H1 (cell line): Measurements from ENCODE around the gene VNN1. TPM values are rescaled to one million over a fixed set of nuclear protein-coding genes. Genes with fewer than 3 reads are reported as not detected.

ENCODE experiments used
- CTCF ChIA-PET: fragments of 300-600 bp; sonication (Branson Sonifier 250); formaldehyde crosslinking; loops from one replicate; lab custom pipeline; 2021; ENCODE audit not compliant: partially characterized antibody; lab: Charles Lee
- POLR2A ChIA-PET: fragments of 300-600 bp; sonication (Branson Sonifier 250); formaldehyde crosslinking; loops from one replicate; lab custom pipeline; 2021; ENCODE audit warnings: inconsistent platforms; ENCODE audit not compliant: partially characterized antibody; lab: Charles Lee
- DNase-seq, 2 experiments: peaks; one replicate each; pipeline versions ENCODE4 v3.0.0 to v3.0.0-alpha.2; 2010 to 2022; ENCODE audit warnings: low spot score in 2 of 2, low read depth in 1 of 2, mixed read lengths in 1 of 2
- FAIRE-seq: peaks from 2 replicates; lab custom pipeline; 2011; peaks lifted over from hg19 to GRCh38; lab: Jason Lieb, UNC
- H2AFZ ChIP-seq: 2 replicates; pipeline ENCODE4 v1.8.1; 2012; ENCODE audit warnings: low read length, inconsistent platforms
- H2AK5ac ChIP-seq: 2 replicates; pipeline ENCODE4 v1.6.1; 2013; ENCODE audit warnings: low read depth, low read length
- H2BK120ac ChIP-seq: replicated peaks from 2 replicates; pipeline ENCODE3; 2013; ENCODE audit warnings: low read depth, low read length, inconsistent platforms
- H2BK12ac ChIP-seq: 2 replicates; pipeline ENCODE4 v1.6.1; 2013; ENCODE audit warnings: low read depth, low read length
- H2BK15ac ChIP-seq: 2 replicates; pipeline ENCODE4 v1.6.1; 2013; ENCODE audit warnings: low read length
- H2BK20ac ChIP-seq: 2 replicates; pipeline ENCODE4 v1.6.1; 2013; ENCODE audit warnings: low read length
- H2BK5ac ChIP-seq: 2 replicates; pipeline ENCODE4 v1.6.1; 2013; ENCODE audit warnings: low read depth, low read length
- H3K14ac ChIP-seq: 2 replicates; pipeline ENCODE4 v1.6.1; 2013; ENCODE audit warnings: inconsistent platforms; ENCODE audit not compliant: insufficient read length
- H3K18ac ChIP-seq: 2 replicates; pipeline ENCODE4 v1.6.1; 2013; ENCODE audit warnings: low read length; ENCODE audit errors: extremely low read depth
- H3K23ac ChIP-seq: 2 replicates; pipeline ENCODE4 v1.6.1; 2013; ENCODE audit warnings: inconsistent platforms; ENCODE audit not compliant: insufficient read length
- H3K23me2 ChIP-seq: 2 replicates; pipeline ENCODE4 v1.6.1; 2013; ENCODE audit warnings: low read depth, low read length
- H3K27ac ChIP-seq: 2 replicates; pipeline ENCODE4 v1.6.1; 2011; ENCODE audit warnings: low read depth, low read length, inconsistent platforms
- H3K27me3 ChIP-seq, 4 experiments: replicated peaks in 1 of 4; 1 replicate in 1 of 4; 2 replicates in 3 of 4; pipeline versions ENCODE4 v1.6.1 to v1.8.1; 2011 to 2013; ENCODE audit warnings: low read length in 3 of 4, mild to moderate bottlenecking in 3 of 4, inconsistent platforms in 2 of 4, mixed read lengths in 2 of 4, moderate library complexity in 1 of 4; ENCODE audit not compliant: control insufficient read depth in 3 of 4, insufficient read depth in 3 of 4; ENCODE audit errors: extremely low read depth in 1 of 4
- H3K36me3 ChIP-seq, 4 experiments: 2 replicates each; pipeline versions ENCODE4 v1.6.1 to v1.8.1; 2011 to 2013; ENCODE audit warnings: mild to moderate bottlenecking in 4 of 4, low read length in 3 of 4, moderate library complexity in 2 of 4, control low read depth in 1 of 4, inconsistent platforms in 1 of 4; ENCODE audit not compliant: insufficient read depth in 4 of 4, control insufficient read depth in 2 of 4
- H3K4ac ChIP-seq: replicated peaks from 2 replicates; pipeline ENCODE3; 2013; ENCODE audit warnings: low read length, low read depth, mixed read lengths, inconsistent platforms; ENCODE audit not compliant: insufficient read length
- H3K4me1 ChIP-seq, 4 experiments: replicated peaks in 1 of 4; 1 replicate in 1 of 4; 2 replicates in 3 of 4; pipeline versions ENCODE4 v1.6.1 to v1.8.1; 2011 to 2013; ENCODE audit warnings: low read length in 3 of 4, inconsistent platforms in 2 of 4, mixed read lengths in 1 of 4; ENCODE audit not compliant: insufficient read depth in 4 of 4, control insufficient read depth in 3 of 4
- H3K4me2 ChIP-seq, 2 experiments: 2 replicates each; pipeline versions ENCODE4 v1.6.1 to v1.8.1; 2011 to 2013; ENCODE audit warnings: low read depth in 2 of 2, low read length in 2 of 2, control low read depth in 1 of 2, inconsistent platforms in 1 of 2, mild to moderate bottlenecking in 1 of 2; ENCODE audit not compliant: insufficient read depth in 1 of 2
- H3K4me3 ChIP-seq, 4 experiments: fragments of 200-600, 300-600 bp in 1 of 4; sonication (generic), shearing (Covaris generic), sonication (Bioruptor Twin) in 1 of 4; 2 replicates each; pipeline versions ENCODE4 v1.5.1 to v1.8.1; 2011 to 2016; ENCODE audit warnings: low read length in 4 of 4, low read depth in 3 of 4, control low read depth in 2 of 4, inconsistent platforms in 2 of 4, mild to moderate bottlenecking in 2 of 4, mixed read lengths in 1 of 4, moderate library complexity in 1 of 4; ENCODE audit not compliant: insufficient read depth in 2 of 4; ENCODE audit errors: extremely low read depth in 1 of 4
- H3K56ac ChIP-seq: replicated peaks from 2 replicates; pipeline ENCODE3; 2013; ENCODE audit warnings: low read depth, mild to moderate bottlenecking, mixed read lengths, low read length, inconsistent platforms; ENCODE audit not compliant: insufficient read length
- H3K79me1 ChIP-seq: 2 replicates; pipeline ENCODE4 v1.6.1; 2013; ENCODE audit warnings: low read depth, low read length, control low read depth
- H3K79me2 ChIP-seq, 2 experiments: 2 replicates each; pipeline versions ENCODE4 v1.6.1 to v1.8.1; 2012 to 2013; ENCODE audit warnings: low read length in 2 of 2, mild to moderate bottlenecking in 2 of 2, inconsistent platforms in 1 of 2; ENCODE audit not compliant: insufficient read depth in 2 of 2, control insufficient read depth in 1 of 2
- H3K9ac ChIP-seq, 4 experiments: replicated peaks in 1 of 4; 1 replicate in 1 of 4; 2 replicates in 3 of 4; pipeline versions ENCODE4 v1.6.1 to v1.8.1; 2011 to 2013; ENCODE audit warnings: low read depth in 3 of 4, low read length in 3 of 4, control low read depth in 2 of 4, mild to moderate bottlenecking in 2 of 4, moderate library complexity in 2 of 4, inconsistent platforms in 1 of 4; ENCODE audit errors: extremely low read depth in 1 of 4
- H3K9me3 ChIP-seq, 2 experiments: 2 replicates each; pipeline versions ENCODE4 v1.6.1 to v1.8.1; 2012 to 2013; ENCODE audit warnings: mild to moderate bottlenecking in 2 of 2, moderate library complexity in 2 of 2, control low read depth in 1 of 2, inconsistent platforms in 1 of 2, low read depth in 1 of 2, low read length in 1 of 2, mixed read lengths in 1 of 2; ENCODE audit not compliant: insufficient read depth in 2 of 2
- H4K20me1 ChIP-seq, 2 experiments: replicated peaks in 1 of 2; 2 replicates each; pipeline versions ENCODE3 to v1.8.1; 2011 to 2013; ENCODE audit warnings: inconsistent platforms in 2 of 2, low read length in 2 of 2, mild to moderate bottlenecking in 1 of 2; ENCODE audit not compliant: insufficient read depth in 2 of 2, control insufficient read depth in 1 of 2
- H4K5ac ChIP-seq: 2 replicates; pipeline ENCODE4 v1.6.1; 2013; ENCODE audit warnings: low read length, low read depth, mixed read lengths, inconsistent platforms; ENCODE audit not compliant: insufficient read length
- H4K8ac ChIP-seq: 2 replicates; pipeline ENCODE4 v1.8.0; 2013; ENCODE audit warnings: mild to moderate bottlenecking, moderate library complexity, low read length, inconsistent platforms; ENCODE audit not compliant: insufficient read depth; ENCODE audit errors: extremely low read depth
- H4K91ac ChIP-seq: replicated peaks from 2 replicates; pipeline ENCODE3; 2013; ENCODE audit warnings: low read length, mixed read lengths, inconsistent platforms; ENCODE audit not compliant: insufficient read length
- CBX5 ChIP-seq: fragments of 300-800, 300-1000 bp; sonication (generic); IDR thresholded peaks from 2 replicates; pipeline ENCODE4 v1.7.1; 2016; ENCODE audit warnings: antibody characterized with exemption, low read length, low read depth
- CEBPB ChIP-seq: IDR thresholded peaks from 2 replicates; pipeline ENCODE4 v1.6.1; 2012; ENCODE audit warnings: low read depth, low read length
- CHD1 ChIP-seq: IDR thresholded peaks from 2 replicates; pipeline ENCODE4 v1.6.1; 2012; ENCODE audit warnings: low read depth, low read length, improper control_type of control experiment
- E2F6 ChIP-seq: IDR thresholded peaks from 2 replicates; pipeline ENCODE4 v1.6.1; 2012; ENCODE audit warnings: inconsistent platforms
- EGR1 ChIP-seq: IDR thresholded peaks from 2 replicates; pipeline ENCODE4 v1.6.1; 2011; ENCODE audit warnings: low read depth, low read length, borderline replicate concordance
- NRF1 ChIP-seq: IDR thresholded peaks from 2 replicates; pipeline ENCODE4 v1.6.1; 2011; ENCODE audit warnings: mild to moderate bottlenecking, low read depth, low read length, improper control_type of control experiment
- RAD21 ChIP-seq, 2 experiments: IDR thresholded peaks in 1 of 2; conservative IDR thresholded peaks in 1 of 2; 2 replicates each; pipeline ENCODE4 v1.6.1; 2011; ENCODE audit warnings: low read depth in 2 of 2, low read length in 2 of 2, improper control_type of control experiment in 1 of 2, inconsistent platforms in 1 of 2, mild to moderate bottlenecking in 1 of 2, moderate library complexity in 1 of 2
- SIN3A ChIP-seq, 2 experiments: IDR thresholded peaks in 1 of 2; conservative IDR thresholded peaks in 1 of 2; 2 replicates each; pipeline ENCODE4 v1.6.1; 2011 to 2012; ENCODE audit warnings: low read length in 2 of 2, improper control_type of control experiment in 1 of 2, low read depth in 1 of 2, mild to moderate bottlenecking in 1 of 2
- SUZ12 ChIP-seq: fragments of 200-600 bp; sonication (generic); IDR thresholded peaks from 2 replicates; pipeline ENCODE4 v1.6.1; 2012; ENCODE audit warnings: mild to moderate bottlenecking, inconsistent platforms, low read length, moderate library complexity, mixed read lengths
- TCF12 ChIP-seq: IDR thresholded peaks from 2 replicates; pipeline ENCODE4 v1.6.1; 2011; ENCODE audit warnings: low read depth, mild to moderate bottlenecking, low read length
- TEAD4 ChIP-seq: IDR thresholded peaks from 2 replicates; pipeline ENCODE4 v1.6.1; 2012; ENCODE audit warnings: low read depth, low read length, inconsistent platforms, mixed read lengths
- USF2 ChIP-seq: IDR thresholded peaks from 2 replicates; pipeline ENCODE4 v1.6.1; 2011; ENCODE audit warnings: low read length, improper control_type of control experiment
- WGBS, 2 experiments: shearing (Covaris generic) in 1 of 2; methylation state at CpG; one replicate each; pipeline versions ENCODE4 v1.1.6 to v1.1.7; 2013 to 2015; ENCODE audit warnings: low lambda C conversion rate in 2 of 2, mixed read lengths in 2 of 2, inconsistent platforms in 1 of 2, low coverage in 1 of 2, missing lambda C conversion rate in 1 of 2; ENCODE audit not compliant: insufficient replicate concordance in 2 of 2, insufficient coverage in 1 of 2, insufficient read length in 1 of 2; ENCODE audit errors: extremely low coverage in 1 of 2, missing lambda C conversion rate in 1 of 2; 5-methylcytosine and 5-hydroxymethylcytosine counted together
- polyA plus RNA-seq, 7 experiments: library from polyadenylated mRNA; depleted of rRNA in 3 of 7; stranded (reverse) in 5 of 7; unstranded in 2 of 7; fragments of >200 nt in 5 of 7; fragments of 200-250 nt in 2 of 7; gene quantifications; 1 replicate in 5 of 7; 2 replicates in 1 of 7; 4 replicates in 1 of 7; pipeline versions ENCODE4 v1.2.1 to v1.2.3, GENCODE V29; 2011 to 2013; ENCODE audit warnings: missing spikeins in 2 of 7, mixed read lengths in 2 of 7
- total RNA-seq: library from RNA; stranded (reverse); fragmentation: NEBNext Ultra II Directional; extraction: Animal tissue kit (Norgen Biotek cat#: 25700); gene quantifications from 2 replicates; pipeline ENCODE4 v1.2.1, GENCODE V29; 2021

VNN1 gene
- total and polyA plus RNA-seq, 2 of the 8 experiments (the other 6 are each of a cell fraction or from before 2014, with no cell fraction given) = not detected

GRCh38 chr6:132686531-132686930, 27.3 kb downstream of the VNN1 start:
- no peaks in the 10 kb centered on the region for H3K9me3 ChIP-seq
- no peak overlapping the region for H3K4me2 ChIP-seq
- H3K18ac ChIP-seq = no peak overlapping the region
- no peaks in the 10 kb centered on the region for H3K4me1 ChIP-seq
- no peak for FAIRE-seq
- no peak overlapping the region for H2AK5ac ChIP-seq
- H3K4ac ChIP-seq = no peak overlapping the region
- H3K23ac ChIP-seq = no peak overlapping the region
- ChIA-PET POLR2A (no interaction called here), CTCF (no interaction called here)
- no peaks in the 10 kb centered on the region for H3K36me3 ChIP-seq
- no peak overlapping the region for H2BK5ac ChIP-seq
- no peak overlapping the region for H2AFZ ChIP-seq
- TF ChIP-seq EGR1 = no peak
- no peak for TF ChIP-seq SUZ12
- no peak for TF ChIP-seq USF2
- no peak for TF ChIP-seq SIN3A (conservative IDR thresholded peaks at IDR 0.05 in 1 of 2, IDR thresholded peaks at IDR 0.05 in 1 of 2; ENCODE audit: low read depth in 1 of 2, low read length in 2 of 2)
- no peak for TF ChIP-seq NRF1
- TF ChIP-seq TEAD4 = no peak
- no peak for TF ChIP-seq TCF12
- no peak for TF ChIP-seq CEBPB
- no peak for TF ChIP-seq CHD1
- no peak for TF ChIP-seq E2F6
- no peak for TF ChIP-seq CBX5
- no peak for TF ChIP-seq RAD21 (IDR thresholded peaks at IDR 0.05 in 1 of 2, conservative IDR thresholded peaks at IDR 0.05 in 1 of 2; ENCODE audit: low read depth in 2 of 2, low read length in 2 of 2)
- H3K56ac ChIP-seq = no peak overlapping the region
- no peak overlapping the region for H3K4me3 ChIP-seq
- no peak overlapping the region for H4K91ac ChIP-seq
- H3K9ac ChIP-seq = no peak overlapping the region
- H4K5ac ChIP-seq = no peak overlapping the region
- no peak for DNase-seq
- no peak overlapping the region for H2BK20ac ChIP-seq
- WGBS, 2 experiments = 90% methylated on average over 3 of the region's 3 CpGs; no CpG with 5 or more reads in 1 of the 2 experiments
- no peaks in the 10 kb centered on the region for H3K79me1 ChIP-seq
- H4K8ac ChIP-seq = no peak overlapping the region
- H2BK15ac ChIP-seq = no peak overlapping the region
- no peaks in the 10 kb centered on the region for H3K27me3 ChIP-seq
- H2BK120ac ChIP-seq = no peak overlapping the region
- H4K20me1 ChIP-seq = no peaks in the 10 kb centered on the region
- no peak overlapping the region for H3K14ac ChIP-seq
- no peaks in the 10 kb centered on the region for H3K23me2 ChIP-seq
- no peak overlapping the region for H2BK12ac ChIP-seq
- H3K27ac ChIP-seq = no peak overlapping the region
- no peaks in the 10 kb centered on the region for H3K79me2 ChIP-seq
